GM18861 (cell line): ENCODE measurements around the gene APOL1.
"Not testable (repeated sequence)": the region's sequence is repeated elsewhere in the genome, so short reads cannot be mapped to it uniquely, and the experiment has no call there.

ENCODE experiments used
- ATAC-seq: cut with Tn5 transposase; IDR thresholded peaks from one replicate; pipeline ENCODE4 v1.9.1; 2021; ENCODE audit not compliant: unreplicated experiment

The APOL1 gene

DNA sequence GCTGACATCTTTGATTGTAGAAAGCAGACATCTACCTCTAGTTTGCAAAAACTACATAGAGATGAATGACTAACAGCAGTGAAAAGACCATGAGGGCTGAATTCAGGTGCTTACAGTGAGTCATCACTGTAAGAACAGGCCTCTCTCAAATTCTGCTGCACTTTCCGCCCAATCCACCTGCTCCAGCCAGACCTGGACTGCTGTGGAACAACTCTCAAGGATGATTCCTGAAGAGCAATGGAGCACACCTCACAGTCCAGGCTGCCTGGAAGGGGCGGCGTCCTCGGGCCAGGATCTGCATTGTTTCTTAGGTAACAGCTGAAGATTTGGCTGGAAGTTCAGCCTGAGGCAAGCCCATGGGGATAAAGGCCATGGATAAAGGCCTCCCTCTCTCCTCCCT, 28.7 kb upstream of the APOL1 start:
- ATAC-seq, result no peak

DNA sequence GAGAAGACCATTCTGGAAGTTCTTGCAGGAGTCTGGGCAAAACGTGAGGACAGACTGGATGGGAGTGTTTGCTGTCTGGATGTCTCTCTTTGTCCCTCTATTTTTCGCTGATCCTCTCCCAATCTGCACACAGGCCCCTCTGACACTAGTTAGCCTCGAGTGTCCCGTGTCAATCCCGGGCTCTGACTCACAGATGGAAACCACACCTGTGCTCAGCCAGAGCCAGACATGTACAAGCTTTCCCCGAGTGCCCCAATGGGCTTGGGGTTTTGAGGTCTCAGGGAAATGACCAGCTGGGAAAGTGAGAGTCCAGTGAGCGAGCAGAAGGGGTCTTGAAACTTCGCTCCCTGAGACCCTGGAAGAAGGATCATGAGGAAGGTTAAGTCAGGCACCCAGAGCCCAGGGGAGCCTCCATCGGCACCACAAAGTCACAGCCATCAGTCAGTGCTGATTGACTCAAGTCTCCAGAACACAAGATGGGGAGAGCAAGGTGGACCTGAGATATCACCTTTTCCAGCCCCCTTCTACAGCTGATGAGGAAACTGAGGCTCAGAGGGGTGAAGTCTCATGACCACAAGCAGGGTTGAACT, 27.5 kb upstream of the APOL1 start:
- ATAC-seq, result no peak

DNA sequence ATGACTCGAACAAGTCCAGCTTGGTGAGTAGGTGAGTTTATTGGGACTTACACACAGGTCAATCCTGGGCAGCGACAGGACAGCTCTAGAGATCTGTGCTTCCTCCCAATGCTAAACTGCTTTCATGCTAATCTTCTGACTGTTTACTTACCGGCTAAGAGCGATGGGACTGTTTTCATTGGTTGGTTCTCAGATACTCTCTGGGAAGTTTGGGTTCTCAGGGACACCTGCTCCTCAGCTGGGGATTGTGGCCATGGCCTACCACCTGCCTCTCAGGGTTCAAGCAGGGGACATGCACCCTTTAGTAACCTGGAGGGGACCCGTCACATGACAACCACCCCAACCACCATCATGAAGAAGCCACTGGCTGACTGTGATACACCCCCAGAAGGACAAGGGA, 26.7 kb upstream of the APOL1 start:
- ATAC-seq, result no peak

DNA sequence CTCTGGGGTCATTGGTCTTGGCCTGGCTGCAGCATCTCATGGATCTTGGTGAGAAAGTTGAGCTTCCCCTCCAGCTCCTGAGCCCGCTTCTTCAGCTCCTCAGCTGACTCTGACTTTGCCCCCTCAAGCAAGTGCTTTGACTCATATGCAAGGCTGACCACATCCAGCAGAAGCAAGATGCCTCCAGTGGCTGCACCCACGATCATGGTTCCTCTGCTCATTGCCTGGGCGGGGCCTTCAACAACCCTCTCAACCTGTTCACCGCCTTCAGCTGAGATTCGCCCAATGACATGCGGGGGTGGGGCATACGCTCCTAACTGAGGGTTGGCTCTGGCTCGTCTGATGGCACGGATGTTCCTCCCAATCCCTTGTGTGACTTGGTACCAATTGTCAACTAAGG, 25.5 kb upstream of the APOL1 start:
- no peak for ATAC-seq

DNA sequence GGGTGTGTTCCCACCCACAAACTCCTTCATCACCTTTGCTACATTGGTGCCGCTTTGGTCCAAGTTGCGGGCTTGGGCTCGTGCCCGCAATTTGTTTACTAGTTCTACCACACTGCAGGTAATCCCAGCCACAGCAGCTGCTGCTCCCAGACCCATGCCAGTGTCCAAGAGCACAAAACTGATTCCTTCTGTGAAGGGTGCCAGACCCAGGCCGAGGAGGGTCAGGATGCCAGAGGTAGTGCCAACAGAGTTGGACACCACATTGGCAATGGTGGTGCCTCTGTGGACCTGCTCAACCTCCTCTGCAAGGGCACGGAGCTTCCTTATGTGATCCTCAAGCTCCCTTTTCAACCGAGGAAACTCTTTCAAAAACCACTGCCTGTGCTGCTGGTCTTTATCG, 25.1 kb upstream of the APOL1 start:
- ATAC-seq, result no peak

DNA sequence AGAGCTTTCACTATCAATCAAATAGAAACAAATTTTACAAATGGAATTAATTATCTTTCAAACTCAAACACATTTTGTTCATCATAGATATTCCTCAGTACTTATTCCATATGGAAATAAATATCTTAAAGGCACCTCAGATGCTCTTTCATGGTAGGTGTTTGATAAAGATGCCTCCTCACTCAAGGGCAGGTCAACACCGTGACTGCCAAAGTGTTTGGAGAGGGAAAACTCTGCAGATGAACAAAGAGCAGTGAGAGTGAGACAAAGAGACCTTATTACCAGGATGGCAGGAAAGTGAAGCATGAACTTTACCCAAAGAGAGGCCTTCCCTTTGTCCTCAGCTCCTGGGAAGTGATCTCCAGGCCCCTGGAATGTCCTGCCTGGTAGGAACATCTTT, 24.6 kb upstream of the APOL1 start:
- not testable (repeated sequence) for ATAC-seq

DNA sequence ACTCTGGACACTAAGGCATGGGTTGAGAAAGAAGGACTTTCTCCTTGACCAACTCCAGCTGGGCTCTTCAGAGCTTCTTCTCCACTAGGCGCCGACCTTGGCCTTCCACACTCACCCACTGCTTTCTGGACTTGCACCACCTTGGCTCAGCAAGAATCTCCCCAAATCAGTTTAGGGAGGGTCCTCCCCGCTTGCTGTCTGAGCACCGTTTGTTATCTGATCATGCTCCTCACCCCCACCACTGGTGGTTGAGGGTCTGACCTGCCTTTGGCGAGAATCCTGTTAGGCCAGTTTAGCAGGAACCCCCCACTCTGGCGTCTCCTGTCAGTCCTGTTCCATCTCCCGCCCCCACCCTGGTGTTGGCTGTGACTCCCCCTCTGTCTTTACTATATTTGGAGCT, 24.0 kb upstream of the APOL1 start:
- no peak for ATAC-seq

DNA sequence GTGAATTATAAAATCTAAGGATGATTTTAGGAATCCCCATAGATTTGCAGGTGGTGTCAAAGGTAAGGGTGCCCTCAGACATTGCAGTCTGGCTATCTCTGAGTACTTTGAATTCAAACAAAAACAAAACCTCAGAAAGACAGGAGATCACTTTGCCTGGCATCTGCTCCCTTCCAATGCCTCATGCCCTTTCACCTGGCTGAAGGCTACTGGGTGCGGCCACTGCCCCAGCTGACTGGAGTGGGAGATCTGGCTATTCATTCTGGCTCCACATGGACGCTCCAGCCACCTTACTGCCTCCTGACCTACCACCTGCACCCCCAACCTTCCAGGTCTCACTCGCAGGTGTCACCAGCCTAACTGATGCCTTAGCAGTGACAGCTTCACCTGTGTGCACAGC, 23.3 kb upstream of the APOL1 start:
- not testable (repeated sequence) for ATAC-seq

DNA sequence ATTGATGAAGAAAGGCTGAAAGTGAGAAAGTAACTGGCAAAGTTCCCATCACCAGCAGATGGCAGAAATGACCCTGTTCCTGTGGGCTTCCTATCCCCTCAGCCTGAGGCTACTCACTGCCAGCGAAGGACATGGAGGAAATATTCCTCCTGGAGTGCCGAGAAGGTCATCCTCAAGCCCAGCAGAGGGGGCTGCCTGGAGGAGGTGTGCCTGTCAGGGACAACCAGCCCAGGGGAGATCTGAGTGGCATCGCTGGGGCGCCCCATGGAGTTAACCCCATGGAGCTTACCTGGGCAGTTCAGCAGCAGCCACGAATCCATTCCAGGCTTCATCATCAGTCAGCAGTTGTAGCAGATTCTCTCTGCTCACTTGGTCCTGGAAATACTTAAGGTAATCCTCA, 21.9 kb upstream of the APOL1 start:
- not testable (repeated sequence) for ATAC-seq

DNA sequence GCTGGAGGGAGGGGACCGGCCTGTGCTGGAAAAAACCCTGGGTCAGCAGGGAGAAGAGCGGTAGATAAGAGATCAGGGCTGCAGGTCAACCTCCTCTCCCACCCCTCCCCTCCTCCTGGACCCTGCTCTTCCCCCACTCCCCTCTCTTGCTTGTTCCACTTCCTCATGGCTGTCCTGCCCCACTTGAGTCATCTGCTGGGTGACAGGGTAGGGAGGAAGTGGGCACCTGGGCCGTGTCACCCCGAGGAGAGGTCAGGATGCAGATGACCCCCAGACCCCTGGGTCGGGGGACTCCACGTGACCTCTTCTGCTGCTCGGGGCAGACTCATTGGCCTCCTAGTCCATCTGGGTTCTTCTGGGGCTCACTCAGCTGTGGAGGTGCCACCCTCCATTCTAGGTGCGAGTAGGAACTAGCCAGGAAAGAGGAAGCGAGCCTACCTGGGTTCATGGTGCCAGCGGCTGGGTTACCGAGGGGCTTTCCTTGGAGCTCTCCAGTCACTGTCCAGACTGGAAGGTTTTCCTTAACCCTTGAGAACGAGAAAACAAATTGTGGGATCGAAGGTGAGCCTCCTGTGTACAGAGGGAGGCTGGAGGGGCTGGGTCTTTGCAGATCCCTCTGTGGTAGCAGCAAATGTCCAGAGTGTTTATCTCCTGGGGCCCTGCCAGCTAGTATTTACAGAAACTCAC, 20.1 kb upstream of the APOL1 start:
- no peak for ATAC-seq

DNA sequence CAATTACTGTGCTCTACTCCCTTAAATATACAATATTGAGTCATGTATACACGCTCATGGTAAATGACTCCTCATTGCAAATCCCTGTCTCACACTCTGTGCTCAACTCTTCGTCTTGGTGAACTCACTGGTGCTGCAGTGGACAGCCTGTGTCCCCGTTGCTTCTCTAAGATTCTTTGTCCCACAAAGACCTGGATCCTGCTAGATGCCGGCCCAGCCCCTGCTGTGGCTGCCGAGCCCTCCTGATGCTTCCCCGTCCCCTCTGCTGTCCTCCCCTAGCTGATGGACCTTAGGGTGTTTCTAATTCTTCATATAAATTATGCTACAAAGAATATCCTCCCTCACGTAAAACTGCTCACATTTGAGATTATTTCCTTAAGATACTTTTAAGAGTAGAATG, 19.1 kb upstream of the APOL1 start:
- ATAC-seq, result no peak

DNA sequence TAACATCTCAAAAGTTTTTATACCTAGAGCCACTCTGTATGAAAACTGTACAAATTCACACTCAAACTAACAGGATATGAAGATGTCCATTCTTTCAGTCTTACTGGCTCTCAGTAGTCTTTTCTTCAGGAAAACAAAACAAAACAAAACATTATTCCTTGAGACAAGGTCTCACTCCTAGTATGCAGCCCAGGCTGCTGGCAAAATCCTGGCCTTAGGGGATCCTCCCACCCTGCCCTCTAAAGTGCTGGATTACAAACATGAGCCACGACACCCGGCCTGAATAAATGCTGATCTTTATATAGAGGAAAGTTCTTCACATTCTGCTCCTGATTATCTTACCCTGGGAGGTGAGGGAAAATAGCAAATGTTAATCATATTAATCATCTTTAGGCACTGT, 18.7 kb upstream of the APOL1 start:
- ATAC-seq, result no peak

DNA sequence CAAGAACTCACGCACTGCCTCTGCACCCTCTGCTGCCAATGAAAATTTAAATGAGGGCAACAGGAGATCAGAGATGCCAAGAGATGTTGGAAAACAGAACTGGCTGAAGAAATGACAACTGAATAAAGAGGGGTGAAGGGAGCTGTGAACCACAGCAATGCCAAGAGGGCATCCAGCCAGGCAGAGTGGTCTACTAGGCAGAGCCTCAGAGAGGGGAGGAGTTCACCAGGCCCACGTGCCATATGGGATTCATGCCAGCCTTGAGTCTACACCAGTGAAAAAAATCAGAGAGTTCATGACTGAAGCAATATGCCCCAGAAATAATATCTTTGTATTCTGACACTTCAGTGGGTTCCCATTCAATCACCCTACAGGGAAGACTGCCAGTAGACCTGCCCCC, 18.0 kb upstream of the APOL1 start:
- no peak for ATAC-seq

DNA sequence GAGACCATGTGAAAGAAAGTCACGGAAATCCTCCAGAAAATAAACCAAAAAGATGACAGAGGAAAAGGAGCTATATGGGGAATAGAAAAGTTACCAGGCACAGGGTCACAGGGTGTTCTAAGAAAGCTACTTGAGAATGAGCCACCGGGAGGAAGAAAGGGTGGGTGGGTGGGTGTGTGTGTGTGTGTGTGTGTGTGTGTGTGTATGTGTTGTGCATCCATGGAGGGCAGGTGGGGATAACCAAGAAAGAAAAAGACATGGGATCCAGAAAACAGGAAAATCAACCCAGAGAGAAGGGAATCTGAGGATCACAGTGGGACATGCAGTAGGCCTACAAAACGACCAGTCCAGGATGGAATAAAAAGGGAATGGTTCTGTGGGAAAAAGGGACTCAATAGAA, 17.3 kb upstream of the APOL1 start:
- no peak for ATAC-seq

DNA sequence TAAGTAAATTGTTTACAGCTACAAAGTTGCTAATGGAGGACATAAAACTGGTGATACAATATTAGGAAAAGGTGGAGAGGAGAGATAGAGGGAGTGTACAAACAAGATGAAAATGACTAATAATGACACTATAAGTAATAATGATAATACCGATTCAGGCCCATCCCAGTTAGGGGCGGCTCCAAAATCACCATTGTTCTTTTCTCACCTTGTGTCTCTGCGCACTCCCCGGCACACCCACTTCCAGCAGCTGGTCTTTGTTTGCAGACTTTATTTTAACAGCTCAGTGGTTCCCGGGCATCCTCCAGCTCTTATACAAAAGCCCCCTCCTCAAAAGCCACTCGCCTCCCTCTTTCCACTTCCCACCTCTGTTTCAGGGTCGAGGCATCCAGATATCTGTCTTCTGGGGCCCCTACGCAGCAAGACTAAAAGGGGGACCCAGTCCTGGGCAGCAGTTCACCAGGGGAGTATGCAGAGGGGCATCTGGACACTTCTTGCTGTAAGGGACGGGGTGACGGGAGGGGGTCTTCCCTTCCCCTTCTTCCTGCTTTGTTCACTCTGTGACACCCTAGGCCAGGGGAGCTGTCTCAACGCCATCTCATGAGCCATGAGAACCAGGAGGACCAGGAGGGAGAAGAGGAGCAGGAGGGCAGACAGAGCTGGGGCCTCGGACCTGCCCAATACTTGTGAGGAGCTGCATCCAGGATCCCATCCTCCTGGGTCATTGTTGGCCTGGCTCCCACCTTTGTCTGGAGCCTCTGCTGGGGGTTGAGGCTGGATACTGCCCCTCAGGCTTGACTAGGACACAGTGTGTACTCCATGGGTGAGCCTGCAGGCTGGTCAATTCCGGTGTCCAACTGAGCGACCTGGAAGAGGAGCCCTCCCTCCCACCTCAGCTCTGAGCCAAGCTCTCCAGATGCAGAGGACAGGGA, 16.3 kb upstream of the APOL1 start:
- ATAC-seq, result no peak

DNA sequence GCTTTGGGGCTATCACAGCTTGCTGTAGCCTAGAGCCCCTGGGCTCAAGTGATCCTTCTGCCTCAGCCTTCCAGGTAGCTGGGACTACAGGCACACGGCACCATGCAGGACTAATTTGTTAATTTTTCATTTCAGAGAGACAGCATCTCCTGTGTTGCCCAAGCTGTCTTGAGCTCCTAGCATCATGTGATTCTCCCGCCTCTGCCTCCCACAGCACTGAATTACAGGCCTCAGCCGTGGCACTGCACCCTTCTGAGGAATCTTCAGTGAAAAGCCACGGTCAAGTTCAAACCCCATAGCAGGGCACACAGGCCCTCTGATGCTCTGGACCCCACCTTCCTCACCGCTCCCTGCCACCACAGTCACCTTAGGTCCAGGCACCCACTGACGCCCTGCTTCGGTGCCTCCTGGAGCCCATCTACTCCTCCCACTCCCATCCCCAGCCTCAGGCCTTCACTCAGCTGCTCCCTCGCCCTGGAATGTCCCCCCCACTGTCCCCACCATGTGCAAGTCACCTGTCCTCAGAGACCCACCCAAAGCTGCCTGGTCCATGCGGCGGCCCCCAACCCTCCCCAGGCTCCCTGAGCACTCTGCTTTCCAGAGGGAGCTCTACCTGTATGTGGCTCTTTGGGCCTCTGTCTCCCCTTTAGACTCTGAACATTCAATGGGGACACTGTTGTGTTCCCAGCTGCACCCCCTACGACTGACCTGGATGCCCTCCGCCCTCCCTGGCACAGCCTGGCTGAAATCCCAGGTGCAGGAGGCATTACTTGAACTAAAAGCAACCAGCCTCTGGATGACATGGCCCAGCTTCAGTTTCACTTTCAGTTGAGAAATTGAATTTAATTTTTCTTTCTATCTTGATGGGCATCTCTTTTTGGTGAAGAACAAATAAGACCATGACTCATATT, 15.2 kb upstream of the APOL1 start:
- no peak for ATAC-seq

DNA sequence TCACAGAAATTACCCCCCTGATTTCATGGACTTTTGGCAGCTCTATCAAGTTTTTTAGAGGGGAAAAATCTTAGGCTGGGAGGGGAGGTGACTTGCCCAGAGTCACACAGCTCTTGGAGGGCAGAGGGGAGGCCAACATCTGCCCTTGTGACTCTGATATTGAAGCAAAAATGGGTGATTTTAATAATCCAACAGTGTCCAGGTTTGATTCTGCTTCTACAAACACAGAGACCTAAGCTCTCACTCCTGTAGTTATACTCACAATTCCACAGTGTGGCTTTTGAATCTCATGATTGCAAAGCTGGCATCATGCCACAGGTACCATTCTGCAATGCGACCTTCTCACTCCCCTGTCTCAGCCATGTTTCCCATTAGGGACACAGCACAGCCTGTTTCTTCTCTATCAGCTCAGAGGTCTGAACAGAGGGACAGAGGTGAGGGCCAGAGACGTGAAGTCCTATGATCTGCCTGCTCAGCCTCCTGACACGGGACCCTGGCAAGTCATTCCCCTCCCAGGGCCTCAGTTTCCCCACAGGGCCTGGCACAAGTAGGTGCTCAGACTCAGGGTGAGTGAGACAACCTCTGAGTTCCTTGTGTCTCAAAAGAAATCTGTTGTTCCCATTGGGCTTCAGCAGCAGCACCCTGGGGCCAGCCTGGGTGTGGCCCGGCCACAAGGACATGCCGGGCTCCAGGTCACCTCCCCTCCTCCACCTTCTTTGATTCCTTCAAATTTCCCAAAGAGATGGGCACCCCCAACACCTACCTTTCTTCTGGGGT, 14.4 kb upstream of the APOL1 start:
- ATAC-seq, result no peak

DNA sequence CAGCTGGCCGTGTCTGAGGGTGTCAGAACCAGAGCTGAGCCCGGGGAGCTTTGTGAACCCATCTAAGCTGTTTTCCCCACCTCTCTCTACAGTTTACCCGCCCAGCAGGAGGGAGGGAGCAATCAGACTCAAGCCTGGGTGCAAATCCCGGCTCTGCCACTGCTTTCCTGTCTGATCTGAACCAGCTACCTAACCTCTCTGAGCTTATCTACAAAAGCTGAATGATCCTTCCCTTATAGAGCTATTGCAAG, 13.9 kb upstream of the APOL1 start:
- ATAC-seq, result no peak

DNA sequence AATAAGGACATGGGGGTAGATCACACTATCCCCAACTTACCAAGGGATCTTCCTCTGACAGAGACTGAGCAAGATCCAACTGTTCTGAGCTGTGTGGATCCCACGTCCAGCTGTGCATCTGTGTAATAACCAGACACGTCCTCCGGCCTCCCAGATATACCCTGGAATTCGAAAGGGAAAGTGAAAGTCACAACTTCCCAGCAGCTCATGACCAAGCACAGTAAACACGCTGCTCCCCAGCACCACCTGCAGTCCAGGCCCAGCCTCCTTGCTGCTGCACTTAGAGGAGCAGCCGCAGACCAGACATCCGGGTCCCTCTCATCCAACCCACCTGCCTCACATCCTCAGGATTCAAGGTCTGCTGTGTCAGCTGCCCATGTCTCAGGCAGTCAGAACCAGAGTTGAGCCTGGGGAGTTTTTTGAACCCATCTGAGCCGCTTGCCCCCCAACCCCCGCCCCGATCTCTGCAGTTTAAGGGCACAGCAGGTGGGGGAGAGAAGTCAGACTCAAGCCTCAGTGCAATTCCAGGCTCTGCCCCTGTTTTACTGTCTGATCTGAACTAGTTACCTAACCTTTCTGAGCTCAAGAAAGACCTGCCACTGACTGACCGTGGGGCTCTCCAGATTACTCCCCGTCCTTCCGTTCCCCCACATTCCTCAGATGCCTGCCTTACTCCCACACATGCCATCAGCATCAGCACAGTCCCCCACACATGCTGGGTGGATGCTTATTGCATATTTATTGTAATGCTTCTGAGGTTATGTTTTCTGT, 13.3 kb upstream of the APOL1 start, which contains the start of gene APOL2:
TSS of gene APOL2 (minus strand) at position 127 of the 771 bp plus-strand sequence. CDS start 6,365 bp downstream, outside the sequence.
- ATAC-seq, result peak; percentile 80

DNA sequence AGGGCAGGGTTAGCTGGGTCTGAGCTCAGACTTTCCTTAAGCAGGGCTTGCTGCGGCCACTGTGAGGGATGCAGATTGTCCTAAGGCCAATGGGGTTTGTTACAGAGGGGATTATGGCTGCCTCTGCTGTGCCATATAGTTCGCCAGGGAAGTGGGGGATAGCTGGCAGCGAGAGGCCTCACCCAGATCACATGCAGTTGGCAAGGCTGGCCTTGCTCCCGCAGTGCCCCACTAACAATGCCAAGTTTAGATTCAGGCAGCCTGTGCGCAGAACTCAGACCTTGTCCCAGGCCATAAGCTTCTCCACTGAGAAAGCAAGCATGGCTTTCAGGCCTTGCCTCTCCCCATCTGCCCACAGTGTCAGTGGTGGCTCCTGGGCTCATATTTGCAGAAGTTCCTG, 8.9 kb upstream of the APOL1 start:
- ATAC-seq, result no peak
